NCI-H2227 treated with DMSO at 0.1 percent for 48 hours (cell line): ENCODE results near the gene FKBP1B.
"Not testable (repeated sequence)": the region's sequence is repeated elsewhere in the genome, so short reads cannot be mapped to it uniquely, and the experiment has no call there.

Experiments
- DNase-seq: peaks from one replicate; lab custom pipeline; 2025; lab: John Stamatoyannopoulos, UW

FKBP1B gene

GRCh38 chr2:24049485-24050021 is at the start of gene FKBP1B:
TSS of gene FKBP1B (plus strand) at chr2:24049741. CDS start at chr2:24049850, 109 bp downstream.
- DNase-seq, result peak; percentile 83

GRCh38 chr2:24007693-24008092 is 41.8 kb upstream of the FKBP1B start:
- no peak for DNase-seq

GRCh38 chr2:24008672-24009366 is 40.7 kb upstream of the FKBP1B start:
- no peak for DNase-seq

GRCh38 chr2:24009367-24009679 is 40.2 kb upstream of the FKBP1B start:
- no peak for DNase-seq

- DNase-seq, result no peak
Measured at GRCh38 chr2:24009680-24010476, 39.7 kb upstream of the FKBP1B start, which contains the start of gene MFSD2B. TSS of gene MFSD2B (plus strand) at chr2:24010085. CDS start at chr2:24010097, 12 bp downstream.

GRCh38 chr2:24010477-24011249 is 38.9 kb upstream of the FKBP1B start:
- no peak for DNase-seq

GRCh38 chr2:24011250-24012104 is 38.1 kb upstream of the FKBP1B start:
- no peak for DNase-seq

GRCh38 chr2:24012521-24013188 is 36.9 kb upstream of the FKBP1B start:
- DNase-seq, result no peak

GRCh38 chr2:24014902-24015301 is 34.6 kb upstream of the FKBP1B start:
- DNase-seq, result not testable (repeated sequence)

GRCh38 chr2:24015562-24016375 is 33.8 kb upstream of the FKBP1B start:
- no peak for DNase-seq

GRCh38 chr2:24016376-24016761 is 33.2 kb upstream of the FKBP1B start:
- no peak for DNase-seq

- DNase-seq, result no peak
Measured at GRCh38 chr2:24016853-24017703, 32.5 kb upstream of the FKBP1B start.

- DNase-seq, result no peak
Measured at GRCh38 chr2:24017711-24018110, 31.8 kb upstream of the FKBP1B start.

- DNase-seq, result no peak
Measured at GRCh38 chr2:24018241-24018640, 31.3 kb upstream of the FKBP1B start.

GRCh38 chr2:24019729-24020128 is 29.8 kb upstream of the FKBP1B start:
- no peak for DNase-seq

GRCh38 chr2:24020244-24020643 is 29.3 kb upstream of the FKBP1B start:
- no peak for DNase-seq

- no peak for DNase-seq
Measured at GRCh38 chr2:24021122-24021998, 28.2 kb upstream of the FKBP1B start.

- DNase-seq, result no peak
Measured at GRCh38 chr2:24022324-24022974, 27.1 kb upstream of the FKBP1B start.
